Activated naive CD4-positive, alpha-beta T cell treated with anti-CD3 and anti-CD28 coated beads for 36 hours (primary cell): ENCODE results near the gene STIP1. TPM values are rescaled to one million over a fixed set of nuclear protein-coding genes. Genes with fewer than 3 reads are reported as not detected.

Experiments used
- CTCF ChIA-PET: fragments of 350-600 bp; sonication (Branson Sonifier 250); formaldehyde crosslinking; loops from one replicate; lab custom pipeline; 2021; ENCODE audit warnings: antibody characterized with exemption; lab: Charles Lee
- DNase-seq: peaks from one replicate; pipeline ENCODE4 v3.0.0-alpha.2; 2020
- H3K27ac Mint-ChIP-seq: one replicate; pipeline ENCODE4 v1.8.0; 2021; ENCODE audit warnings: mild to moderate bottlenecking, mixed read lengths
- H3K27me3 Mint-ChIP-seq: one replicate; pipeline ENCODE4 v1.8.0; 2021; ENCODE audit warnings: low read depth, mixed read lengths
- H3K36me3 Mint-ChIP-seq: one replicate; pipeline ENCODE4 v1.8.0; 2021; ENCODE audit warnings: low read depth, mixed read lengths
- H3K4me1 Mint-ChIP-seq: one replicate; pipeline ENCODE4 v1.8.0; 2021; ENCODE audit warnings: low read depth, mixed read lengths
- H3K4me3 Mint-ChIP-seq: one replicate; pipeline ENCODE4 v1.8.0; 2021; ENCODE audit warnings: mild to moderate bottlenecking, moderate library complexity, mixed read lengths
- H3K9me3 Mint-ChIP-seq: one replicate; pipeline ENCODE4 v1.8.0; 2021; ENCODE audit warnings: mixed read lengths
- intact Hi-C: fragments of 100-400 bp; cut with micrococcal nuclease; formaldehyde crosslinking; loops from one replicate; pipeline ENCODE4 v1.15.1; 2023
- total RNA-seq, 2 experiments: library from RNA; stranded (reverse); gene quantifications; one replicate each; pipeline ENCODE4 v1.2.3, GENCODE V29; 2021

STIP1 gene
- total RNA-seq, 2 experiments from 2014 or later: 264 to 272 TPM

- Mint-ChIP-seq H3K4me1 (peaks cover 13% of the 10 kb centered on the region), H3K27ac (no peak overlapping the region), H3K36me3 (no peaks in the 10 kb centered on the region), H3K27me3 (no peaks in the 10 kb centered on the region), H3K9me3 (no peaks in the 10 kb centered on the region), H3K4me3 (peak overlapping the region; percentile 76)
- intact Hi-C loops: loop anchor here (1.0 kb wide), 3 partner anchors 19 to 55 kb away; partner anchors contain the start of genes ESRRA and FERMT3
- CTCF ChIA-PET: interaction anchor here (0.5 to 4.1 kb wide), 14 partner anchors 19 to 1431 kb away, joined by 3 to 27 read pairs (median 5); partner anchors contain the start of genes CATSPERZ, ESRRA and FERMT3
- no peak for DNase-seq
These were observed 64.5 kb downstream of the STIP1 start for GRCh38 chr11:64250415-64251015.

DNA sequence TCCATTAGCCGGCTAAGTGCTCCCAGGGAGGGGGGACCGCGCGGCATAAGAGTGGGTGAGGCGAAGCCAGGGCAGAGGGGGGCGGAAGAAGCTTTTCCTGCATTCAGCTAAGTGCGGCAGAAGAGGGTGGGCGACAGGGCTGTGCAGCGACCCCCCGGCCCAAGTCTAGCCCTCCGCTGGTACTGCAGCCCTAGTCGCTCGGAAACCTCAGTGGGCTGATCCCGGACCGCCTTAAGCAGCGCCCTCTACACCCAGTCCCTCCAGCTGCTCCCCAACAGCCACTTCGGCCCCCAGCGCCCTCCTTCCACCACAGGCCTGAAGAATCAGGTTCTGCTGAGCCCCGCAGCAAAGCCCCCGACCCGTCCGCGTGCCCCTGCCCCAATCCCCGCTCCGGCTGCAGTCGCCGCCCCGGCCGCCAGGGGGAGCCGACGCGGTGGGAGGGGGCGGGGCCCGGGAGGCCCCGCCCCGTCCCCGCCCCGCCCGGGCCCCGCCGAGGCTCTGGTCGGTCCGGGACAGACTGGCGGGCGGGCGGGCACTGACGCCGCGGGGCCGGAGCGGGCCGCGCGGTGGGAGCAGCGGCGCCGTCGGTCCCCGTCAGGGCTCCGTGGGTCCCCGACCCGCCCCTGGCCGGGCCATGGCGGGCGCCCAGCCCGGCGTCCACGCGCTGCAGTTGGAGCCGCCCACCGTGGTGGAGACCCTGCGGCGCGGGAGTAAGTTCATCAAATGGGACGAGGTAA lies 65.2 kb downstream of the STIP1 start, which contains the start of gene PLCB3:
Gene PLCB3 (plus strand): TSS at position 515 of the 737 bp plus-strand sequence. CDS start 120 bp downstream, at position 635.
- Mint-ChIP-seq H3K27me3 (no peaks in the 10 kb centered on the region), H3K27ac (no peak within 1 kb of the TSS), H3K4me3 (peak within 1 kb of the TSS; percentile 84), H3K36me3 (no peaks in the 10 kb centered on the region), H3K9me3 (no peaks in the 10 kb centered on the region), H3K4me1 (peaks cover 13% of the 10 kb centered on the region)
- CTCF ChIA-PET: interaction anchor here (0.5 to 4.1 kb wide), 12 partner anchors 8 to 1432 kb away, joined by 3 to 27 read pairs (median 6); partner anchors contain the start of genes CATSPERZ, ESRRA and FERMT3
- intact Hi-C loops: loop anchor here (1.0 kb wide), 3 partner anchors 18 to 54 kb away; partner anchors contain the start of genes ESRRA and FERMT3
- DNase-seq: peak; percentile 54

GRCh38 chr11:64251753-64252002 lies 65.7 kb downstream of the STIP1 start:
- intact Hi-C loops: loop anchor here (1.0 kb wide), 3 partner anchors 18 to 54 kb away; partner anchors contain the start of genes ESRRA and FERMT3
- H3K9me3 Mint-ChIP-seq: no peaks in the 10 kb centered on the region

GRCh38 chr11:64252003-64252872 lies 66.3 kb downstream of the STIP1 start:
- intact Hi-C loops: no loop called here
- no peak overlapping the region for H3K27ac Mint-ChIP-seq

More at GRCh38 chr11:64251753-64252002, 65.7 kb downstream of the STIP1 start:
- H3K27ac Mint-ChIP-seq: no peak overlapping the region
- no peaks in the 10 kb centered on the region for H3K36me3 Mint-ChIP-seq
- CTCF ChIA-PET: interaction anchor here (1.5 to 4.1 kb wide), 6 partner anchors 9 to 53 kb away, joined by 3 to 27 read pairs (median 14); partner anchors contain the start of genes CATSPERZ, ESRRA and FERMT3
- H3K4me3 Mint-ChIP-seq: peak overlapping the region; percentile 84
- no peak for DNase-seq
- peaks cover 13% of the 10 kb centered on the region for H3K4me1 Mint-ChIP-seq
- no peaks in the 10 kb centered on the region for H3K27me3 Mint-ChIP-seq

GRCh38 chr11:64253043-64253442 lies 67.1 kb downstream of the STIP1 start:
- peaks cover 13% of the 10 kb centered on the region for H3K4me1 Mint-ChIP-seq
- CTCF ChIA-PET: interaction anchor here (0.6 to 3.5 kb wide), 2 partner anchors 10 to 49 kb away, joined by 4 to 27 read pairs; partner anchors contain the start of gene CATSPERZ
- intact Hi-C loops: no loop called here
- DNase-seq: no peak
- no peaks in the 10 kb centered on the region for H3K36me3 Mint-ChIP-seq
- no peaks in the 10 kb centered on the region for H3K27me3 Mint-ChIP-seq
- no peak overlapping the region for H3K4me3 Mint-ChIP-seq
- H3K27ac Mint-ChIP-seq: no peak overlapping the region
- no peaks in the 10 kb centered on the region for H3K9me3 Mint-ChIP-seq

More at GRCh38 chr11:64252003-64252872, 66.3 kb downstream of the STIP1 start:
- no peaks in the 10 kb centered on the region for H3K9me3 Mint-ChIP-seq
- H3K4me3 Mint-ChIP-seq: peak overlapping the region; percentile 84
- H3K27me3 Mint-ChIP-seq: no peaks in the 10 kb centered on the region
- CTCF ChIA-PET: interaction anchor here (0.6 to 4.1 kb wide), 8 partner anchors 9 to 319 kb away, joined by 3 to 27 read pairs (median 8); partner anchors contain the start of genes CATSPERZ, ESRRA and FERMT3
- DNase-seq: no peak
- peaks cover 13% of the 10 kb centered on the region for H3K4me1 Mint-ChIP-seq
- H3K36me3 Mint-ChIP-seq: no peaks in the 10 kb centered on the region

GRCh38 chr11:64253481-64253880 lies 67.5 kb downstream of the STIP1 start:
- Mint-ChIP-seq H3K4me1 (peaks cover 13% of the 10 kb centered on the region), H3K9me3 (no peaks in the 10 kb centered on the region), H3K36me3 (no peaks in the 10 kb centered on the region), H3K27me3 (no peaks in the 10 kb centered on the region), H3K27ac (no peak overlapping the region), H3K4me3 (no peak overlapping the region)
- CTCF ChIA-PET: interaction anchor here (0.6 kb wide), 1 partner anchor 269 kb away, joined by 3 read pairs; no protein-coding TSS in a partner anchor
- no peak for DNase-seq
- intact Hi-C loops: no loop called here

Other genes starting within 250 kb of the STIP1 start
- gene NAA40, start 247.2 kb upstream of the STIP1 start, total RNA-seq: 10 to 100 TPM; 10.3 to 13.2 TPM
- 100 to 1,000 TPM; 669 to 675 TPM for gene COX8A, start 211.6 kb upstream of the STIP1 start, total RNA-seq
- gene OTUB1, start 199.7 kb upstream of the STIP1 start, total RNA-seq: 10 to 100 TPM; 61.9 to 63.0 TPM
- under 1 TPM; 0.17 to 0.29 TPM for gene FLRT1, start 150.2 kb upstream of the STIP1 start, total RNA-seq
- 10 to 100 TPM; 38.7 to 48.6 TPM for gene MACROD1, start 20.1 kb upstream of the STIP1 start, total RNA-seq
- gene FERMT3, start 20.6 kb downstream of the STIP1 start, total RNA-seq: 100 to 1,000 TPM; 176 to 178 TPM
- gene TRPT1, start 40.0 kb downstream of the STIP1 start, total RNA-seq: 10 to 100 TPM; 18.2 to 18.3 TPM
- gene NUDT22, start 40.1 kb downstream of the STIP1 start, total RNA-seq: 10 to 100 TPM; 51.4 to 51.9 TPM
- 10 to 100 TPM; 16.9 to 19.3 TPM for gene DNAJC4, start 44.4 kb downstream of the STIP1 start, total RNA-seq
- 10 to 100 TPM; 64.2 to 74.5 TPM for gene VEGFB, start 48.4 kb downstream of the STIP1 start, total RNA-seq
- gene FKBP2, start 54.9 kb downstream of the STIP1 start, total RNA-seq: 10 to 100 TPM; 17.2 to 20.0 TPM
- 100 to 1,000 TPM; 216 to 227 TPM for gene PPP1R14B, start 60.8 kb downstream of the STIP1 start, total RNA-seq
- 1 to 10 TPM; 4.4 to 4.7 TPM for gene PLCB3, start 65.4 kb downstream of the STIP1 start, total RNA-seq
- 10 to 100 TPM; 12.8 to 14.3 TPM for gene BAD, start 98.5 kb downstream of the STIP1 start, total RNA-seq
- gene GPR137, start 99.7 kb downstream of the STIP1 start, total RNA-seq: 10 to 100 TPM; 26.2 to 30.5 TPM
- under 1 TPM in 1 of 2 experiments, not detected in 1; 0.41 TPM for gene KCNK4, start 105.1 kb downstream of the STIP1 start, total RNA-seq
- under 1 TPM in 1 of 2 experiments, not detected in 1; 0.67 TPM for gene CATSPERZ, start 114.2 kb downstream of the STIP1 start, total RNA-seq
- 10 to 100 TPM; 18.5 to 21.7 TPM for gene ESRRA, start 119.4 kb downstream of the STIP1 start, total RNA-seq
- 100 to 1,000 TPM; 241 to 261 TPM for gene TRMT112, start 131.4 kb downstream of the STIP1 start, total RNA-seq
- gene PRDX5, start 131.9 kb downstream of the STIP1 start, total RNA-seq: 100 to 1,000 TPM; 122 to 132 TPM
- gene CCDC88B, start 154.0 kb downstream of the STIP1 start, total RNA-seq: 10 to 100 TPM; 53.2 to 61.9 TPM
- 10 to 100 TPM; 19.1 to 21.3 TPM for gene RPS6KA4, start 173.0 kb downstream of the STIP1 start, total RNA-seq